ENCODE data around the gene DBN1.

Gene DBN1
- total RNA-seq, result 1.2 to 8.9 (median 2.3) reads per million in 3 donors

- peak within 1 kb of the TSS; percentile 44 for H3K4me3 ChIP-seq (ENCODE audit: insufficient read depth, low read depth, low read length, poor library complexity, severe bottlenecking)
- H3K4me1 ChIP-seq (ENCODE audit: control insufficient read depth, insufficient read depth, low read length, poor library complexity, severe bottlenecking), result peaks cover 10% of the 10 kb centered on the region
- DNase-seq, result no peak
- H3K36me3 ChIP-seq (ENCODE audit: control insufficient read depth, insufficient read depth, low read length), result no peaks in the 10 kb centered on the region
- no peaks in the 10 kb centered on the region for H3K27me3 ChIP-seq (replicated peaks; ENCODE audit: control insufficient read depth, insufficient read depth, low read length, poor library complexity, severe bottlenecking)
- H3K27ac ChIP-seq (ENCODE audit: insufficient read depth, low read length, poor library complexity, severe bottlenecking), result no peak within 1 kb of the TSS
- no peaks in the 10 kb centered on the region for H3K9me3 ChIP-seq (ENCODE audit: control insufficient read depth, low read length)
Observed at GRCh38 chr5:177473443-177474001, at the start of gene DBN1. Gene DBN1 (minus strand): TSS chr5:177473634. CDS start chr5:177473521, 113 bp downstream.

GRCh38 chr5:177520916-177521513 is 47.6 kb upstream of the DBN1 start:
- Histone ChIP-seq H3K4me3 (ENCODE audit: insufficient read depth, low read depth, low read length, poor library complexity, severe bottlenecking) (no peak overlapping the region), H3K4me1 (ENCODE audit: control insufficient read depth, insufficient read depth, low read length, poor library complexity, severe bottlenecking) (peaks cover 10% of the 10 kb centered on the region), H3K36me3 (ENCODE audit: control insufficient read depth, insufficient read depth, low read length) (peaks cover 30% of the 10 kb centered on the region), H3K27me3 (replicated peaks; ENCODE audit: control insufficient read depth, insufficient read depth, low read length, poor library complexity, severe bottlenecking) (no peaks in the 10 kb centered on the region), H3K27ac (ENCODE audit: insufficient read depth, low read length, poor library complexity, severe bottlenecking) (no peak overlapping the region), H3K9me3 (ENCODE audit: control insufficient read depth, low read length) (no peaks in the 10 kb centered on the region)
- no peak for DNase-seq

GRCh38 chr5:177520271-177520670 is 46.8 kb upstream of the DBN1 start:
- DNase-seq, result no peak
- Histone ChIP-seq H3K27ac (ENCODE audit: insufficient read depth, low read length, poor library complexity, severe bottlenecking) (no peak overlapping the region), H3K27me3 (replicated peaks; ENCODE audit: control insufficient read depth, insufficient read depth, low read length, poor library complexity, severe bottlenecking) (no peaks in the 10 kb centered on the region), H3K36me3 (ENCODE audit: control insufficient read depth, insufficient read depth, low read length) (peaks cover 24% of the 10 kb centered on the region), H3K4me1 (ENCODE audit: control insufficient read depth, insufficient read depth, low read length, poor library complexity, severe bottlenecking) (peaks cover 17% of the 10 kb centered on the region), H3K4me3 (ENCODE audit: insufficient read depth, low read depth, low read length, poor library complexity, severe bottlenecking) (no peak overlapping the region), H3K9me3 (ENCODE audit: control insufficient read depth, low read length) (no peaks in the 10 kb centered on the region)

- DNase-seq, result no peak
- Histone ChIP-seq H3K9me3 (ENCODE audit: control insufficient read depth, low read length) (no peaks in the 10 kb centered on the region), H3K27me3 (replicated peaks; ENCODE audit: control insufficient read depth, insufficient read depth, low read length, poor library complexity, severe bottlenecking) (no peaks in the 10 kb centered on the region), H3K36me3 (ENCODE audit: control insufficient read depth, insufficient read depth, low read length) (peaks cover 25% of the 10 kb centered on the region), H3K27ac (ENCODE audit: insufficient read depth, low read length, poor library complexity, severe bottlenecking) (peak overlapping the region; percentile 18), H3K4me1 (ENCODE audit: control insufficient read depth, insufficient read depth, low read length, poor library complexity, severe bottlenecking) (peaks cover 21% of the 10 kb centered on the region), H3K4me3 (ENCODE audit: insufficient read depth, low read depth, low read length, poor library complexity, severe bottlenecking) (no peak overlapping the region)
Observed at GRCh38 chr5:177519463-177520235, 46.2 kb upstream of the DBN1 start.

GRCh38 chr5:177516601-177517568 is 43.5 kb upstream of the DBN1 start, which contains the start of gene DDX41:
Gene DDX41 (minus strand): TSS chr5:177516961. CDS start chr5:177516945, 16 bp downstream.
- DNase-seq, result peak; percentile 91 to 93 (median 91)
- H3K36me3 ChIP-seq (ENCODE audit: control insufficient read depth, insufficient read depth, low read length), result peaks cover 41% of the 10 kb centered on the region
- H3K4me1 ChIP-seq (ENCODE audit: control insufficient read depth, insufficient read depth, low read length, poor library complexity, severe bottlenecking), result peaks cover 21% of the 10 kb centered on the region
- peak within 1 kb of the TSS; percentile 72 for H3K27ac ChIP-seq (ENCODE audit: insufficient read depth, low read length, poor library complexity, severe bottlenecking)
- peak within 1 kb of the TSS; percentile 89 for H3K4me3 ChIP-seq (ENCODE audit: insufficient read depth, low read depth, low read length, poor library complexity, severe bottlenecking)
- no peaks in the 10 kb centered on the region for H3K9me3 ChIP-seq (ENCODE audit: control insufficient read depth, low read length)
- H3K27me3 ChIP-seq (replicated peaks; ENCODE audit: control insufficient read depth, insufficient read depth, low read length, poor library complexity, severe bottlenecking), result no peaks in the 10 kb centered on the region

GRCh38 chr5:177515580-177515979 is 42.1 kb upstream of the DBN1 start:
- Histone ChIP-seq H3K9me3 (ENCODE audit: control insufficient read depth, low read length) (no peaks in the 10 kb centered on the region), H3K4me3 (ENCODE audit: insufficient read depth, low read depth, low read length, poor library complexity, severe bottlenecking) (peak overlapping the region; percentile 89), H3K27ac (ENCODE audit: insufficient read depth, low read length, poor library complexity, severe bottlenecking) (no peak overlapping the region), H3K27me3 (replicated peaks; ENCODE audit: control insufficient read depth, insufficient read depth, low read length, poor library complexity, severe bottlenecking) (no peaks in the 10 kb centered on the region), H3K4me1 (ENCODE audit: control insufficient read depth, insufficient read depth, low read length, poor library complexity, severe bottlenecking) (peaks cover 21% of the 10 kb centered on the region), H3K36me3 (ENCODE audit: control insufficient read depth, insufficient read depth, low read length) (peaks cover 44% of the 10 kb centered on the region)
- no peak for DNase-seq

GRCh38 chr5:177514541-177514940 is 41.1 kb upstream of the DBN1 start:
- Histone ChIP-seq H3K36me3 (ENCODE audit: control insufficient read depth, insufficient read depth, low read length) (peaks cover 48% of the 10 kb centered on the region), H3K4me1 (ENCODE audit: control insufficient read depth, insufficient read depth, low read length, poor library complexity, severe bottlenecking) (peaks cover 21% of the 10 kb centered on the region), H3K9me3 (ENCODE audit: control insufficient read depth, low read length) (no peaks in the 10 kb centered on the region)

GRCh38 chr5:177513500-177513899 is 40.1 kb upstream of the DBN1 start:
- Histone ChIP-seq H3K9me3 (ENCODE audit: control insufficient read depth, low read length) (no peaks in the 10 kb centered on the region), H3K4me3 (ENCODE audit: insufficient read depth, low read depth, low read length, poor library complexity, severe bottlenecking) (no peak overlapping the region), H3K27ac (ENCODE audit: insufficient read depth, low read length, poor library complexity, severe bottlenecking) (no peak overlapping the region), H3K27me3 (replicated peaks; ENCODE audit: control insufficient read depth, insufficient read depth, low read length, poor library complexity, severe bottlenecking) (no peaks in the 10 kb centered on the region), H3K36me3 (ENCODE audit: control insufficient read depth, insufficient read depth, low read length) (peaks cover 48% of the 10 kb centered on the region), H3K4me1 (ENCODE audit: control insufficient read depth, insufficient read depth, low read length, poor library complexity, severe bottlenecking) (peaks cover 15% of the 10 kb centered on the region)
- DNase-seq, result no peak

More at GRCh38 chr5:177514541-177514940, 41.1 kb upstream of the DBN1 start:
- Histone ChIP-seq H3K27ac (ENCODE audit: insufficient read depth, low read length, poor library complexity, severe bottlenecking) (no peak overlapping the region), H3K4me3 (ENCODE audit: insufficient read depth, low read depth, low read length, poor library complexity, severe bottlenecking) (no peak overlapping the region), H3K27me3 (replicated peaks; ENCODE audit: control insufficient read depth, insufficient read depth, low read length, poor library complexity, severe bottlenecking) (no peaks in the 10 kb centered on the region)
- no peak for DNase-seq

GRCh38 chr5:177512736-177513380 is 39.4 kb upstream of the DBN1 start:
- DNase-seq, result no peak
- H3K4me3 ChIP-seq (ENCODE audit: insufficient read depth, low read depth, low read length, poor library complexity, severe bottlenecking), result no peak overlapping the region
- no peaks in the 10 kb centered on the region for H3K27me3 ChIP-seq (replicated peaks; ENCODE audit: control insufficient read depth, insufficient read depth, low read length, poor library complexity, severe bottlenecking)
- H3K4me1 ChIP-seq (ENCODE audit: control insufficient read depth, insufficient read depth, low read length, poor library complexity, severe bottlenecking), result peaks cover 15% of the 10 kb centered on the region
- H3K9me3 ChIP-seq (ENCODE audit: control insufficient read depth, low read length), result no peaks in the 10 kb centered on the region
- no peak overlapping the region for H3K27ac ChIP-seq (ENCODE audit: insufficient read depth, low read length, poor library complexity, severe bottlenecking)
- peaks cover 48% of the 10 kb centered on the region for H3K36me3 ChIP-seq (ENCODE audit: control insufficient read depth, insufficient read depth, low read length)

Measured in effector memory CD4-positive, alpha-beta T cell (primary cell).